ENCODE data around the gene ADSL. TPM values are rescaled to one million over a fixed set of nuclear protein-coding genes. Genes with fewer than 3 reads are reported as not detected.
A peak's percentile ranks its signal among the peaks of the same experiment; 100 is the strongest.
"Not testable (repeated sequence)": the region's sequence is repeated elsewhere in the genome, so short reads cannot be mapped to it uniquely, and the experiment has no call there.

The ADSL gene
- total and polyA plus RNA-seq, 8 donors, result 17.0 to 167 (median 36.6) TPM

DNA sequence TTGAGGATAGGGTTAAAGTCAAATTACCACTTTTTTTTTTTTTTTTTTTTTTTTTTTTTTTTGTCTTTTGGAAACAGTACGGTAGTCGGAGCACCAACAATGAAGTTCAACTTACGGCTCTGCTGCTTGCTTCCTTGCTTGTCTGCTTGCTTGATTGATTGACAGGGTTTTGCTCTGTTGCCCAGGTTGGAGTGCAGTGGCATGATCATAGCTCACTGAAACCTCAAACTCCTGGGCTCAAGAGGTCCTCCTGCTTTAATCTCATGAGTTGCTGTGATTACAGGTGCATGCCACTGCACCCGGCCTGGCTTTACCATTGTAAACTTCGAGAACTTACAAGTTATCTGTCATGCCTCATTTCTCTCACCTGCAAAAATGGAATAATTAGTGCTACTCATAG is 29.8 kb downstream of the ADSL start:
- Histone ChIP-seq H3K9me3 (no peaks in the 10 kb centered on the region), H3K4me1 (peaks cover 14 to 87% (median 54%) of the 10 kb centered on the region in 4 donors), H3K27me3 (no peaks in the 10 kb centered on the region), H3K4me3 (no peak overlapping the region), H3K27ac (peak overlapping the region in 2 of 5 donors; percentile 14 to 42), H3K36me3 (peaks cover 0 to 7% (median 2%) of the 10 kb centered on the region in 4 donors)
- intact Hi-C loops (cut with DNase I; ENCODE audit: low total_unique reads), result no loop called here
- 33 to 68% (median 44%) methylated on average over 5 of the region's 5 CpGs for WGBS, 5 donors
- DNase-seq, result no peak
- TF ChIP-seq POLR2AphosphoS5 (IDR thresholded peaks at IDR 0.05), result no peak
- TF ChIP-seq EP300 (IDR thresholded peaks at IDR 0.05), result no peak
- TF ChIP-seq, protein P1, sequence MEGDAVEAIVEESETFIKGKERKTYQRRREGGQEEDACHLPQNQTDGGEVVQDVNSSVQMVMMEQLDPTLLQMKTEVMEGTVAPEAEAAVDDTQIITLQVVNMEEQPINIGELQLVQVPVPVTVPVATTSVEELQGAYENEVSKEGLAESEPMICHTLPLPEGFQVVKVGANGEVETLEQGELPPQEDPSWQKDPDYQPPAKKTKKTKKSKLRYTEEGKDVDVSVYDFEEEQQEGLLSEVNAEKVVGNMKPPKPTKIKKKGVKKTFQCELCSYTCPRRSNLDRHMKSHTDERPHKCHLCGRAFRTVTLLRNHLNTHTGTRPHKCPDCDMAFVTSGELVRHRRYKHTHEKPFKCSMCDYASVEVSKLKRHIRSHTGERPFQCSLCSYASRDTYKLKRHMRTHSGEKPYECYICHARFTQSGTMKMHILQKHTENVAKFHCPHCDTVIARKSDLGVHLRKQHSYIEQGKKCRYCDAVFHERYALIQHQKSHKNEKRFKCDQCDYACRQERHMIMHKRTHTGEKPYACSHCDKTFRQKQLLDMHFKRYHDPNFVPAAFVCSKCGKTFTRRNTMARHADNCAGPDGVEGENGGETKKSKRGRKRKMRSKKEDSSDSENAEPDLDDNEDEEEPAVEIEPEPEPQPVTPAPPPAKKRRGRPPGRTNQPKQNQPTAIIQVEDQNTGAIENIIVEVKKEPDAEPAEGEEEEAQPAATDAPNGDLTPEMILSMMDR (IDR thresholded peaks at IDR 0.05), result no peak
- no peak for TF ChIP-seq POLR2A (IDR thresholded peaks at IDR 0.05)

DNA sequence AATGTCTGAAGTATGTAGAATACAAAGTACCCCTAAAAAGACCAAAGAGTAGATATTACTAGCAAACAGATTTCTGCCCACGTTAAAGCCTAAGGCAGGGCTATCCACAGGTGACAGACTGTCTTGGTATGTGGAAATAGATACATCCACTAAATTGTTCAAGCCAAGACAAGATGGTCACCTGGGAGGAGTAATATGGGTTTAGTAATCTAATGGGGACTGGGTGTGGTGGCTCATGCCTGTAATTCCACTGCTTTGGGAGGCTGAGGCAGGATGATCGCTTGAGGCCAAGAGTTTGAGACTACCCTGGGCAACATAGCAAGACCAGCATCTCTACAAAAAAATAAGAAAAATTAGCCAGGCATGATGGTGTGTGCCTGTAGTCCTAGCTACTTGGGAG is 31.6 kb downstream of the ADSL start:
- intact Hi-C loops (cut with DNase I; ENCODE audit: low total_unique reads), result no loop called here
- Histone ChIP-seq H3K36me3 (peaks cover 0 to 7% (median 2%) of the 10 kb centered on the region in 4 donors), H3K4me3 (no peak overlapping the region), H3K4me1 (peaks cover 7 to 82% (median 49%) of the 10 kb centered on the region in 4 donors), H3K27me3 (no peaks in the 10 kb centered on the region), H3K27ac (peak overlapping the region in 3 of 5 donors; percentile 59 to 64 (median 64)), H3K9me3 (no peaks in the 10 kb centered on the region)
- no peak for TF ChIP-seq POLR2A (IDR thresholded peaks at IDR 0.05)
- no peak for TF ChIP-seq EP300 (IDR thresholded peaks at IDR 0.05)
- no peak for TF ChIP-seq POLR2AphosphoS5 (IDR thresholded peaks at IDR 0.05)
- TF ChIP-seq, protein P1 (IDR thresholded peaks at IDR 0.05), result no peak
- DNase-seq, result no peak
- WGBS, 5 donors, result 89 to 96% (median 90%) methylated on average over 2 of the region's 2 CpGs

DNA sequence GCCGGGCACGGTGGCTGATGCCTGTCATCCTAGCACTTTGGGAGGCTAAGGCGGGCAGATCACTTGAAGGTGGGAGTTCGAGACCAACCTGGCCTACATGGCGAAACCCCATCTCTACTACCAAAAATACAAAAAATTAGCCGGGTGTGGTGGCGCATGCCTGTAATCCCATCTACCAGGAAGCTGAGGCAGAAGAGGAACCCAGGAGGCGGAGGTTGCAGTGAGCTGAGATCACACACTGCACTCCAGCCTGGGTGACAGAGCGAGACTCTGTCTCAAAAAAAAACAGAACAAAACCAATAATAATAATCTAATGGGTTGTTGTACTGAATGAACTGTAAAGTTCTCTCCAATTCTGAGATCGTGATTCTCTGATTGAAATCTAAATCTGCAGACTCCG is 32.1 kb downstream of the ADSL start:
- H3K9me3 ChIP-seq; H3K36me3 ChIP-seq; H3K27me3 ChIP-seq; DNase-seq; intact Hi-C loops (cut with DNase I; ENCODE audit: low total_unique reads); H3K4me3 ChIP-seq: not testable (repeated sequence)
- WGBS, 5 donors, result 83 to 94% (median 89%) methylated on average over 11 of the region's 11 CpGs
- H3K27ac ChIP-seq, result peak overlapping the region; percentile 32 to 64 (median 59)
- H3K4me1 ChIP-seq, result peaks cover 7 to 82% (median 47%) of the 10 kb centered on the region in 4 donors

DNA sequence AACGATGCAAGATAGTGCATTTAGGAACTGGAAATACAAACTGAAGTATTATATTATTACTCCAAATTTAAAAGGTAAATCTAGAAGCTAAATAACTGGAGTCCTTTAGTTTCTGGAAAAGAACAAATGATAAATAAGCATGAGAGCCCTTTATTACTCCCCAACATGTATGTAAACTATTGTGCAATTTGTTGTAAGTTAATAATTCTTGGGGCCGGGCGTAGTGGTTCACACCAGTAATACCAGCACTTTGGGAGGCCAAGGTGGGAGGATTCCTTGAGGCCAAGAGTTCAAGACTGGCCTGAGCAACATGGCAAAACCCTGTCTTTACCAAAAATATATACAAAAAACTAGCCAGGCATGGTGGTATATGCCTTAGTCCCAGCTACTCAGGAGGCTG is 35.2 kb downstream of the ADSL start:
- Histone ChIP-seq H3K9me3 (no peaks in the 10 kb centered on the region), H3K36me3 (no peaks in the 10 kb centered on the region), H3K27ac (peak overlapping the region in 3 of 5 donors; percentile 13 to 39 (median 16)), H3K4me3 (no peak overlapping the region), H3K4me1 (peaks cover 8 to 87% (median 54%) of the 10 kb centered on the region in 4 donors), H3K27me3 (no peaks in the 10 kb centered on the region)
- intact Hi-C loops (cut with DNase I; ENCODE audit: low total_unique reads), result no loop called here
- DNase-seq, result no peak
- TF ChIP-seq, protein P1 (IDR thresholded peaks at IDR 0.05), result no peak
- TF ChIP-seq POLR2A (IDR thresholded peaks at IDR 0.05), result no peak
- TF ChIP-seq EP300 (IDR thresholded peaks at IDR 0.05), result no peak
- no peak for TF ChIP-seq POLR2AphosphoS5 (IDR thresholded peaks at IDR 0.05)
- WGBS, 5 donors, result 92 to 95% (median 94%) methylated on average over 3 of the region's 3 CpGs

DNA sequence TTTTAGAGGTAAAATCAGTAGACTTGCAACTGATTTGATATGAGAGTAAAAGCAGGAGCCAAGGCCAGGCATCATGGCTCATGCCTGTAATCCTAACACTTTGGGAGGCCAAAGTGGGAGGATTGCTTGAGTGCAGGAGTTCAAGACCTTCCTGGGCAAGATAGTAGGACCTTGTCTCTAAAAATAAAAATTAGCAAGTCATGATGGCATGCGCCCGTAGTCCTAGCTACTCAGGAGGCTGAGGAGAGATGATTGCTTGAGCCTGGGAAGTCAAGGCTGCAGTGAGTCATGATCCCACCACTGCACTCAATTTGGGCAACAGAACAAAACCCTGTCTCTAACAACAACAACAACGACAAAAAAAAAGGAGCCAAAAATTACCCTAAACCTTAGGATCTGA is 37.6 kb downstream of the ADSL start:
- WGBS, 5 donors, result 77 to 92% (median 84%) methylated on average over 3 of the region's 3 CpGs
- H3K9me3 ChIP-seq, result no peaks in the 10 kb centered on the region
- no peak for DNase-seq
- no peaks in the 10 kb centered on the region for H3K27me3 ChIP-seq
- H3K4me3 ChIP-seq, result no peak overlapping the region
- H3K4me1 ChIP-seq, result peaks cover 23 to 85% (median 47%) of the 10 kb centered on the region in 4 donors
- H3K27ac ChIP-seq, result peak overlapping the region; percentile 34 to 87 (median 82)
- intact Hi-C loops (cut with DNase I; ENCODE audit: low total_unique reads), result no loop called here
- H3K36me3 ChIP-seq, result no peaks in the 10 kb centered on the region
- TF ChIP-seq POLR2A (IDR thresholded peaks at IDR 0.05) (no peak), POLR2AphosphoS5 (IDR thresholded peaks at IDR 0.05) (no peak), EP300 (IDR thresholded peaks at IDR 0.05) (no peak)
- TF ChIP-seq, protein P1 (IDR thresholded peaks at IDR 0.05), result no peak

Data from stomach (tissue), 9 donors.